ENCODE data around the gene LRRC8B. TPM values are rescaled to one million over a fixed set of nuclear protein-coding genes. Genes with fewer than 3 reads are reported as not detected.

LRRC8B gene
- total RNA-seq = 3.6 TPM
- long read RNA-seq, partial matches to known transcripts = 0 of 4 reads
- long read RNA-seq, other reads (novel, unspliced or antisense) = 4 of 4 reads

DNA sequence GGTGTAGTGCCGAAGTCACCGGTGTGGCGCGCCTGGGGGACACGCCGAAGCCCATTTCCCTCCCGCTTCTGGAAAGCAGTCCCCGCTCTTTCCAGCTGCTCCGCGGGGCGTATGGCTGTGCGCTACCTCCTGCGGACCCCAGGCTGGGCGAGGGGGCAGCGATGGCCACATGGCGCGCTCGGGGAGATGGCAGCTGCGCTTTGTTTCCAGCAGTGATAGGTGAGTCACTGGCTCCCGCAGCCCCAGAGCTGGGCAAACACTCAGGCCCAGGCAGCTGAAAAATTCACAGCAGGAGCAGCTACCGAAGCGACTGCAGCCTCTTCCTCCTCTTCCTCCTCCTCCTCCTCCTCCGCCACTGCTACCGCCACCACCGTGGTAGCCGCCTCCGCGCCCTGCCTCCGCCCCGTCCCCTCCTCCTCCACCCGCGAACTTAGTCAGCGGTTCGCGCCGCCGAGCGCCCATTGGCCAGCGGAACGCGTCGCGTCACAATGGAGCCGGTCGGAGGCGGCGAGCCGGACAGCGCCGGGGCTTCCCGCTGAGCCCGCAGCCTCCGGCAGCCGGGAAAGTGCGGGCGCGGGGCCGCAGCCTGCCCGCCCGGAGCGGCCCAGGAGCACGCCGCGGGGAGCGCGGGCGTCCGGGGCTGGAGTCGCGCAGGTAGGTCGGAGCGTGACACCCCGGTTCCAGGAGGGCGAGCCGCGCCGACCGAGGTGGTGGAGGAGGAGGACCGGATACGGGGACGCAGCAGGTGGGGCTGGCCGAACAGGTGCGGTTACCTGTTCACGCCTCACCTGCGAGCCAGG lies at the start of gene LRRC8B:
LRRC8B (plus strand) TSS at position 461 of the 800 bp plus-strand sequence. CDS start 57,822 bp downstream, outside the sequence.
- peak; percentile 93 for DNase-seq
- no peak for TF ChIP-seq CTCF (IDR thresholded peaks at IDR 0.05; ENCODE audit: borderline replicate concordance)
- peaks cover 42% of the 10 kb centered on the region for H3K4me1 ChIP-seq
- H3K27me3 ChIP-seq (ENCODE audit: low read depth) = no peaks in the 10 kb centered on the region
- H3K36me3 ChIP-seq = no peaks in the 10 kb centered on the region
- H3K4me3 ChIP-seq = peak within 1 kb of the TSS; percentile 85
- peak within 1 kb of the TSS; percentile 90 for H3K27ac ChIP-seq (replicated peaks)
- H3K9me3 ChIP-seq (replicated peaks) = no peaks in the 10 kb centered on the region
- intact Hi-C loops (cut with micrococcal nuclease) = loop anchor here (10.0 kb wide), 1 partner anchor 70 kb away; no protein-coding TSS in a partner anchor

DNA sequence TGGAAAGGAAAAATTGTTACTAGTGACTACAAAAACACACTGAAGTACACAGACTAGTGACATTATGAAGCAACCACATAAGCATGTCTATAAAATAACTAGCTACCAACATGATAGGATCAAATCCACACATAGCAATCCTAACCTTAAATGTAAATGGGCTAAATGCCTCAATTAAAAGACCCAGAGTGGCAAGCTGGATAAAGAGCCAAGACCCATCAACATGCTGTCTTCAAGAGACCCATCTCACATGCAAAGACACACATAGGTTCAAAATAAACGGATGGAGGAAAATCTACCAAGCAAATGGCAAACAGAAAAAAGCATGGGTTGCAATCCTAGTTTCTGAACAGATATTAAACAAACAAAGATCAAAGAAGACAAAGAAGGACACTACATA lies 49.4 kb upstream of the LRRC8B start:
- Histone ChIP-seq H3K36me3 (no peaks in the 10 kb centered on the region), H3K9me3 (replicated peaks) (peaks cover 23% of the 10 kb centered on the region), H3K27me3 (ENCODE audit: low read depth) (no peaks in the 10 kb centered on the region), H3K4me1 (no peaks in the 10 kb centered on the region), H3K27ac (replicated peaks) (no peak overlapping the region), H3K4me3 (no peak overlapping the region)
- no peak for DNase-seq
- TF ChIP-seq CTCF (IDR thresholded peaks at IDR 0.05; ENCODE audit: borderline replicate concordance) = no peak
- intact Hi-C loops (cut with micrococcal nuclease) = no loop called here

- TF ChIP-seq CTCF (IDR thresholded peaks at IDR 0.05; ENCODE audit: borderline replicate concordance) = no peak
- Histone ChIP-seq H3K4me3 (no peak overlapping the region), H3K36me3 (no peaks in the 10 kb centered on the region), H3K9me3 (replicated peaks) (peaks cover 31% of the 10 kb centered on the region), H3K4me1 (no peaks in the 10 kb centered on the region), H3K27me3 (ENCODE audit: low read depth) (no peaks in the 10 kb centered on the region), H3K27ac (replicated peaks) (no peak overlapping the region)
- intact Hi-C loops (cut with micrococcal nuclease) = no loop called here
- no peak for DNase-seq
Observed at GRCh38 chr1:89476072-89476471, 48.6 kb upstream of the LRRC8B start.

- intact Hi-C loops (cut with micrococcal nuclease) = loop anchor here (5.0 kb wide), 2 partner anchors 119 to 279 kb away; no protein-coding TSS in a partner anchor
- peaks cover 12% of the 10 kb centered on the region for H3K9me3 ChIP-seq (replicated peaks)
- TF ChIP-seq CTCF (IDR thresholded peaks at IDR 0.05; ENCODE audit: borderline replicate concordance) = peak; percentile 87
Observed at GRCh38 chr1:89483010-89483756, 41.4 kb upstream of the LRRC8B start.

DNA sequence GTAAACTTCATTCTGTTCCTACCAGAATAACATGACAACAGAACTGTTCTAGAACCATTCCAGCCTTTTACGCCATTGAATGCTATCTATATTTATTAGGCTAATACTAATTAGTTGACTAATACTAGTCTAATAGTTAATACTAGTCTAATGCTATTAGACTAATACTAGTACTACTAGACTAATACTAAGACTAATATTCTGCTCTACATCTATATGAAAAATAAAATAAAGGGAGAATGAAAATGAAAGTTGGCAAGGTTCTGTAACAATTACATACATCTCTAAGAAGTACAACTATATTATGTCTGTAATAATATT lies 40.9 kb upstream of the LRRC8B start:
- no peak for TF ChIP-seq CTCF (IDR thresholded peaks at IDR 0.05; ENCODE audit: borderline replicate concordance)
- DNase-seq = no peak
- no peak overlapping the region for H3K4me3 ChIP-seq
- H3K27ac ChIP-seq (replicated peaks) = no peak overlapping the region
- intact Hi-C loops (cut with micrococcal nuclease) = loop anchor here (5.0 kb wide), 2 partner anchors 119 to 279 kb away; no protein-coding TSS in a partner anchor
- peaks cover 4% of the 10 kb centered on the region for H3K27me3 ChIP-seq (ENCODE audit: low read depth)
- no peaks in the 10 kb centered on the region for H3K36me3 ChIP-seq
- peaks cover 12% of the 10 kb centered on the region for H3K9me3 ChIP-seq (replicated peaks)
- H3K4me1 ChIP-seq = no peaks in the 10 kb centered on the region

More at GRCh38 chr1:89483010-89483756, 41.4 kb upstream of the LRRC8B start:
- no peaks in the 10 kb centered on the region for H3K27me3 ChIP-seq (ENCODE audit: low read depth)
- H3K27ac ChIP-seq (replicated peaks) = no peak overlapping the region
- DNase-seq = peak; percentile 50
- no peaks in the 10 kb centered on the region for H3K4me1 ChIP-seq
- H3K36me3 ChIP-seq = no peaks in the 10 kb centered on the region
- no peak overlapping the region for H3K4me3 ChIP-seq
